GM18499 (cell line): ENCODE measurements around the gene KCTD16.

Experiments used
- ATAC-seq: cut with Tn5 transposase; IDR thresholded peaks from one replicate; pipeline ENCODE4 v1.9.1; 2021; ENCODE audit warnings: moderate number of reproducible peaks; ENCODE audit not compliant: insufficient read depth, unreplicated experiment

Gene KCTD16

DNA sequence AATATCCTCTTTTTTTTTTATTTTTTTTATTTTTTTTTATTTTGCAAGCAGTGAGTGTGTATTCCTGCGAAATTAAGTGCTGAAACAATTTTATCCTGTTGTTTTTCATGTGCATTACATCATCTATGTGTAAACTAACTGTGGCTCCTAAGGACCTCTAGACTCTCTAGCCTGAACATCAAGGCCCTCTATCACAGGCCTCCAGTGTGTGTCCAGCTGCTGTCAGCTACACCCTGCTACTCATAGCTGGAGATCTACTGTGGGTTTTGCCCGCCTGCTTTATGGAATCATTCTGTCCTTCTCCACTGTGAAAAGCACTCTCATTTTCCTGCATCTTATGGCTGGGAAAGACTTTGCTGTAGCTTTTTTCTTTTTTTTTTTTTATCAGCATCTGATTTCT lies 157.8 kb downstream of the KCTD16 start:
- no peak for ATAC-seq

DNA sequence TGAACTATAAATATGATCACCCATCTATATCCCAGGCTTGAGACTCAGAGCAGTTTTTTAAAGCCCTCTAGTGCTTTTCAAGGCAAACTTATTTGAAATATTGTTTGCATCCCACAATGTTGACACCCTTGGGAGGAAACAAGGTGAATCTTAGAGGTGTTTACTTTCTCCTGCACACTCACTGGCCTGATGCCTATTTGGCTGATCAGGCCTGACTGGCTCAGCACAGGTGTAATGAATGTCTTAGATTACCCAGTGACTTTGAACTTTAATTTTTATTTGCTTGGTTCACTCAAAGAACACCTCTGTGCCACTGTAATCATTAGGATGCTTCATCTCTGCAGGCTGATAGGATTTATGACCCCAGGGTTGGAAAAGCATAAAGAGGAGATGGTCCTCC lies 158.3 kb downstream of the KCTD16 start:
- ATAC-seq: no peak

DNA sequence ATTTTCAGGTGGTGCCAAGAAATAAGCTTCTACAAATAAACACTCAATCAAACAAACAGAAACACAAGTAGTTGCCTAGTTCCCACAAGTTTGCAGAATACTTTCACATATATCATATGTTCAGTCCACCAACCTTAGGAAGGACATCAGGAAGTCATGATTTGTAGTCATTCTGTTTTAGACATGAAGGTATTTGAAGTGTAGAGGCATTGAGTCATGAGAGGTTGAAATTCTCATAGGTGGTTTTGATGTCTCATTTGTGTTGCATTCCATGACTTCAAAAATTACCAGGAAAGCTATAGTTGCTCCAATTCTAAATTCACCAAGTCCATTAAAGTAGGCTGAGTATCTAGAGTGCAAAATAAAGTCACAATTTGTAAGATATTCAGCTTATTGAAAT lies 159.0 kb downstream of the KCTD16 start:
- ATAC-seq: no peak

DNA sequence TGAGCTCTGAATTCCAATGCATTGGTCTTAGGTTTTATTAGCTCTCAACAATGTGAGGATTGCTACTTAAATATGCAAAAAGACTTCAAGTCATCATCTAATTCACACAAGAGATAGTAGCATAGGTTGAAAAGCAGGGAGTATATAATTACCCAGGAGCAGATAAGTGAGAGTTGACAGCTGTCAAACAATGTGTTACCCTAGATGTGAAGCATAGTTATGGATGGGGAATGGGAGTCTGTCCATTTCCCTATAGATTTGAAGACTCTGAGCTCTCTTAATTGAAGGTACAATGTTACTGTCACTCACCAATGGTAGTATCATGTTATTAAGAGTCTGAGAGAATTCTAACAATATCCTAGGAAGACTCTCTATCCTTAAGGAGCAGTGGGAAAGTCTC lies 160.7 kb downstream of the KCTD16 start:
- no peak for ATAC-seq

DNA sequence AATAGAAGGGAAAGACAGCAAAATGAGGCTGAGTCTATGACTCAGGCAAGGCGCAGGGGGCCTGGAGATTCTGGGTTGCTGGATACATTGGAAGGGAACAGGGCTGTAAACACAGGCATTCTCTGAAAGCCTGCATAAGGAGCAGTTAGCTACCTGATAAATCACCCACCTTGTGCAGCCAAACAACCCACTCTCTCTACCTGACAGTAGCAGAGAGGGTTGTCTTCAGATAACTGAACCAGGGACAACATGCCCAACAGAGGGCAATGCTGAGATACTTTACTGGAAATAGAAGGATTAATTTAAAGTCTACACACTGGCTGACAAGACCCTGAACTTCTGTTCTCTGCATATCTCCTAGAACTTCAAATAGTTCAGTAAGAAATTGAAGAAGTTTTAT lies 161.6 kb downstream of the KCTD16 start:
- no peak for ATAC-seq

DNA sequence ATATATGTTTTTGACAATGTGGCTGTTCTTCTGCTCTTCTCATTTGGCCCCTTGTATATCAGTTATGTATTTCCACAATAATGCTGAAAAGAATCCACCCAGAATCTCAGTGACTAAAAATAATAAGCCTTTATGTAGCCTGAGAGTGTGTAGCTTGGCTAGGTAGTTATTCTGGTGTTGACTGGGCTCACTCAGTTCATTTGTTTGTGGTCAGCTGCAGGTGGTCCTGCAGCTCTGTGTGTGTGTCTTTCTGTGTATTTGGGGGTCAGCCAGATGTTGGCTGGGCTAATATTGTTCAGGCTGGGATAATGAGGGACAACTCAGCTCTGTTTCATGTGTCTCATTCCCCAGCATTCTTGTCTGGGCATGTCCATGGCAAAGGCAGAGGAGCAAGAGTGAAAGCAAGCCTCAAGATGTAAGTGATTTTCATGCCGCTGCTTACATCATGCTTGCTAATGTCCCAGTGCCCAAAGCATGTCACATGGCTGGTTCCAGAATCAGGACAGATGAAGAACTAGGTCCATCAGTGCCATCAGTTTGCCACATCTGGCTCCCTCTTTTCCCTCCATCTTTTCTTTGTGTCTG lies 162.8 kb downstream of the KCTD16 start:
- ATAC-seq: peak; percentile 65

DNA sequence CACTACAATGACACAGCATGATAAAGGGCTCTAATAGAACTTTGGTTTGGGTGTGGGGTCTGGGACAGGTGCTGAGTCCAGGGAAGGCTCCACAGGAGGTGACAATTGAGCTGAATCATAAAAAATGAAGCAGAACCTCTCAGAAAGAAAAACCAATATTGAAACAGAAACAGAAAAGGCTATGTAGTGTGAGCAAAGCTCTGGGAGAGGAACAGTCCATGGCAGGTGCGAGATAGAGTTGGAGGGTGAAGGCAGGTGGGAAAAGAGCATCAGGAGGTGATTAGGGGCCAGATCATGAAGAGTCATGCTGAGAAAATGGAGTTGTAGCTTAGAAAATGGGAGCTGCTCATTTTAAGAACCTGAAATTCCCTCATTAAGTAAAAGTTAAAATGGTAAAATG lies 164.9 kb downstream of the KCTD16 start:
- no peak for ATAC-seq

DNA sequence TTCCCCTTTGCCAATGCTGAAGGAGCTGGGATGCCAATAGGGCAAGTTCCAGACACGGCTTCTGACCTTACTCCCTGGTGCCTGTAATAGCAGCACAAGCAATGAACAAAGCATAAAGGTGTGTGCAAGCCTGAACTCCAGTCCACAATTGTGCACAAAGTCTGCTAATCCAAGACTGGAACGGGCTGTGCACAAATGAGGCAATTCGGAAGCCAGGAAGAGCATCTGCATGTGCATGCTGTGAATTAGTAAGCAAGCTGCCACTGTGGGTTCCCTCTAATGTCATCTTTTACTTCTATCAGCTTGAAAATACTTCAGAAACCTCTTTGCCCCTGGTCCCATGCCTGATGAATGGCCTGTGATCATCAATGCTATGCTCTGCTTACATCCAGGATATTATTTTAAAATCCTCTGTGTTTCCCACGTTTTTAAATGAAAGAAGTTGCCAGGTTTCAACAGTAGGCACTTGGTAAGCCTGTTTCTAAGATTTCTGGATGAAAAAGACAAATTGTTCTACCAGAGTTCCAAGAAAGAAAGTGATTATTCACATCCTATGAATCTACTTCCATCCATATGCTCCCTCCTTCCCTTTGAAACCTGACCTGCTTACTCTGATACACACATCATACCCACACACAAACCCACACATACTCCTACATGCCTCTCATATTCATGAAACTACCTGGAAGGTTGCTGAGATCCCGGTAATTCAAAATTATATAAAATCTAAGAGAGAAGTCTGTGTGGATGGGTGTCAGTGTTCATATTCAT lies 165.7 kb downstream of the KCTD16 start:
- ATAC-seq: no peak

DNA sequence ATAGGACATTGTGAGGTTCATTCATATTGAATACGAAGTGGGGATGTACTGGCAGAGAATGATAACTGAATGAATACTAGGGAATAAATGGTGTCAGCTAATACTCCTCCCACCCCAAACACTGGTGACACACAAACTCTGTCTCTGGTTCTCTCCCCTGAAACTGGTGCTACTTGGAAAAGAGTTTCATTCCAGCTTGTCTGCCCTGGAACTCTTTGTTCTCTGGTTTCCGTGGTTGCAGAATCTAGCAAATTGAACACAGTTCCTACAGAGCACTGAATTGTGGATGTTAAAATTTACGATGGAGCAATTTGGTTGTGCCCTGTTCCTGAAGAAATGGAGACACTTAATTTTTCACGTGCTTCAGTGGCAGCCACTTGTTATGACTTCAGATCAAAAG lies 181.7 kb downstream of the KCTD16 start:
- ATAC-seq: no peak

DNA sequence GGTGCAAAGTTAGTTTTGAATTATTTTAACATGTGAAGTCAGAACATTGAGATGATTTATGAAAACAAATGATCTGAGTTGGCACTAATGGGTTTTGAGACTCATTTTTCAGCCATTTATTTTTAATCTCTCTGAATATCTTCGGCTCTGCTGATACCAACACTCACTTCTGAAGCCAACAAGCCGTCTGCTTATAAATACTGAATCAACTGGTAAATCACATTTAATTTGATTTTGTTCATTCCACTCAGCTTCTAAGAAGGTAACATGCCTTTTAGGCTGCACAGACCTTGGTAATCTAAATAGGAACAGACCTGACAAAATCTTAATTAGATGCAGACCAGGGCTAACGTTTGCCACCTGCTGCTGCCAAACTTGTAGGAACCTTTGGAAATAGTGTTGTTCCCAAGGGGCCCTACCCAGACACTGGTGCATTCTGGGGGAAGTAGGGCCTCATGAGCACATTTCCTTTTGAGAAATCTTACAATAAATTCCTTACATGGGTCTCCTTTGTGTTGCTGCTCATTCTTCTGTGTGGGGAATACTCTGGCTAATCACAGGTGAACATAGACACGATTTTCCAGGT lies 182.2 kb downstream of the KCTD16 start:
- no peak for ATAC-seq

DNA sequence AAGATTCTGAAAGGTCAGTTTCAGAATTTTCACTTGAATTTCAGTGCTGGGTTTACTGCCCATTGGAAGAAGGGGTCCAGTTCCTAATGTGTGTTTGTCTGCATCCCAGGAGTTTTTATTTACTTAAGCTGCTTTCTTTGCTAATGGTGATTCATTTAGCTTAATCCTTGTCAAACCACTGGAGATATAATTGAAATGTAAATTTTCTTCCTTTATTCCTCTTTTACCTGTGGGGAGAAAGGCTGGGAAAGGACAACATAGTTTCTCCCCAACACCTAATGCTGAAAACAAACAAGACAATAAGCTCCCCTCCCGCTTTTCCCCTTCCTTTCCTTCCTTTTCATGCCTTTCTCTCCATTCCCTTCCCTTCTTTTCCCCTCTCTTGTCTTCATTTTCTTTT lies 185.8 kb downstream of the KCTD16 start:
- no peak for ATAC-seq

DNA sequence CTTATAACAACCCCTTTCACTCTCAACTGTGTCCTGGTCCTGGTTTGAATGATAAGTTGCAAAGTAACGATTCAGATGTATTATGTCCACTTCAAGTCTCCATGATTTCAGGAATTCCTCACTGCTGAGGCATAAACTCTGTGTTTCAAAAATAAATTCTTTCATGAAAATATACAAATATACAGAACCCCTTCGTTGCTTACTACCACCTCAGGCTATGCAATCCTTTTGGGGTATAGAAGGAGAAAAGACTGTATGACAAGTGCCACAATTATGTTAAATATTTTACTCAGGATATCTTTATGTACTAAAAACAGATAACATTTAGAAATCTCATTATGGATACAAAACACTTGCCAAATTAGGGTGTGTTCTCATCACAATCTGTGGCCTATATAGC lies 190.7 kb downstream of the KCTD16 start:
- ATAC-seq: no peak

DNA sequence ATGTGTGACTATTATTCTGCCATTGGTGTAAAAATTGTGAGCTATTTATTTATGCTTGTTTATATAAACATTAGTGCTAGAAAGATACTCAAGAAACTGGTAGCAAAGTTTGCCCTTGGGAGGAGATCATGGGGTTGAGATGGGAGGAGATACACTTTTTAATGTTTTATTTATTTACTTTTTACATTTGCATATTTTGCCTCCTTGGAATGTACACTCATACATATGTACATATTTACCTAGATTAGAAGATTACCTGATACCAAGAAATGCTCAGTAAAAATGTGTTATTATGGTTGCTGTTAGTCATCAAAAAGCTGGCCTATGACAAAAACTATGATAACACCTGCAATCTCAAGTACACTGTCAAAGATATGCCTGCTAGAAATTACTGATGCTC lies 195.2 kb downstream of the KCTD16 start:
- no peak for ATAC-seq

DNA sequence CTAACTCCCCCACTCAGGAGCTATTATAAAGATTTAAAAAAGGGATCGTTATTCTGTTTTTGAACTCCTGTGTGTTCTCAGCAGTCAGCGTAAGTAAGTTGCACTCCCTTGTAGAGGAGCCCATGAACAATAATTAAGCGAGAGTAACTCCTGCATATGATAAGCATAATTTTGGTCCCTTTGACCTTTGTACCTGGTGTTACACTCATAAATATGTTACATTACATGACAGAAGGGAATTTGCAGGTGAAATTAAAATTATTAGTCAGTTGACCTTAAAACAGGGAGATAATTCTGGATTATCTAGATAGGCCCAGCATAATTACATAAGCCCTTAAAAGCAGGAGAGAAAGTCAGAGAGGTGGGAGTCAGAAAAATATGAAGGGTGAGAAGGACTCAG lies 197.3 kb downstream of the KCTD16 start:
- no peak for ATAC-seq

DNA sequence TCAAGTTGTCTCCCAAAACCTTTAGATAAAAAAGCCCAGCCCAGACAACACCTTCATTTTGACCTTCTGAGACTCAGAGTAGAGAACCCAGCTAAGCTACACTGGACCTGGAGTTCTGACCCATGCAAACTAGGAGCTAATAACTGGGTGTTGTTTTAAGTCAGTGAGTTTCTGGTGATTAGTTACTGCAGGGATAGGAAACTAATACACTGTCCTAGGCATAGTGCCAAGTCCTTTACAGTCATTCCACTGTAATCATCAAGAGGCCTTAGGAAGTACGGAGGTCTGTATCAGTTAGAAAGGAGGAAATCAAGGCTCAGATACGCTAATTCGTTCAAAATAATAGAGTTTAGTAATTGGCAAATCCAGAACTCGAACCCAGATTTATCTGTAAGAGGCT lies 197.9 kb downstream of the KCTD16 start:
- no peak for ATAC-seq

DNA sequence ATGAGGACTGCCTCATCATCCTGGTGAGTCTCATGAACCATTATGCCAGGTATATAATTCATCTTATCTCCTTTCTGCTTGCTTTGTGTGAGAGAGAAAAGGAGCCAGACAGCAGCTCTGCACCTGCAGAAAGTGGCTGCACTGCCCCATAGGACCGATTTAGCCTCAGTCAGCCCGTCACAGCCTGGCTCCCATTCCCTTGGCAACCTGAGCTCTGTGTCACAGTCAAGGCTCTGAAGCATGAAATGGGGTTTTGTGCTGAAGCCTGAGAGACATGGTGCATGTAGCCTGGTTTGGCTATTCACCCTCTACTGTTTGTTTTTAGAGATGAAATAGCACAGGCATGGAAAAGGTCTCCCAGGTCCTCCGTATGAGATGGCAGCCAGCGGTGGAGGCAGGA lies 198.3 kb downstream of the KCTD16 start:
- peak; percentile 58 for ATAC-seq

DNA sequence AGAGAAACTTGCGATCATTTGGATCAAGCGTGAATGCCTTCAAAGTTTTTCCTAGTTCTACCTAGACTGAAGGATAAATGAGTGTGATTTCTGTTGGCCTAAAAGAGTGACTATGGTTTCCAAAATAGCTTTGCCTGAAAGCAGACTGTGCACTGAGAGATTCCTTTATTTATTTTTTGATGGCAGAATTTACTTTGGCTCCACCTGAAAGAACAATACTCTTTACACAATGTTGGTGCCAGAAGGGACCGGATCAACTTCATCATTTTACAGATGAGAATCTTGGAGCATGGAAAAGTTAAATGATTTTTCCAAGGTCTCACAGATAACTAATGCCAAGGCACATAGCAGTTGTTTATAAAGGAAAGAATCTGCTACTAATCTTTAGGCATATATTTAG lies 199.6 kb downstream of the KCTD16 start:
- ATAC-seq: no peak

DNA sequence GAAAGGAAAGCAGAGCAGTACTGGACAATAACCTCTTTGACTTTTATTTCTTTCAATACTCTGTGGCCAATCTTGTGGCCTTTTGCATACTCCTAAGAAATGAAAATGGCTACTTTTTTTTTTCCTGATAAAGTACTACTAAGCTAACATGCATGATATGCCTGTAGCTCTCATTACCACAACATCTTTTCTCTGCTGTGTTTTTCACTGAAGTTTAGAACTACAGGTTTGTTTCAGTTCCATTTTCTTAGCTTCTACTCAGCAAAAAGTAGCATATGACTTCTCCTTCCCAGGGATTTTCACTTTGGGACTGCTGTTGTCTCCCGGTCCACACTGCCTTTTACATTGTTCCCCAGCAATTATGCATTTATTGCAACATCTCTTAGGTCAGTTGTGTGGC lies 204.0 kb downstream of the KCTD16 start:
- ATAC-seq: no peak

DNA sequence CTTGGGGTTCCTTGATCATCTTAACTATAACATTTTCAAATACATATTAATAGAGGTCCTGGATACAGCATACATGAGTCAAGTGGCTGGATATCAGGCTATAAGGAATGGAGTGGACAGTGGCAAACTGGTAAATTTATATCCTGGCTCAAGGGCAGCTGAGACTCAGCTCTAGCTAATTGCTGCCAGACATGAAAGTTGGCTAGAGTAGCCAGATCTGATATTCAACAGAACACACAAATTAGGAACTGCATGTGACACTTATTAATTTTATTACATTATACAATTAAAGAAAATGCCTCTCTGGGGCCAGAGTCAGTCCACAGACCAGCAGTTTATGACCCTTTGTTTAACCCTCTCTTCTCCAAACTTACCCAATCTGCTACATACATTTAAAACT lies 206.5 kb downstream of the KCTD16 start:
- no peak for ATAC-seq

DNA sequence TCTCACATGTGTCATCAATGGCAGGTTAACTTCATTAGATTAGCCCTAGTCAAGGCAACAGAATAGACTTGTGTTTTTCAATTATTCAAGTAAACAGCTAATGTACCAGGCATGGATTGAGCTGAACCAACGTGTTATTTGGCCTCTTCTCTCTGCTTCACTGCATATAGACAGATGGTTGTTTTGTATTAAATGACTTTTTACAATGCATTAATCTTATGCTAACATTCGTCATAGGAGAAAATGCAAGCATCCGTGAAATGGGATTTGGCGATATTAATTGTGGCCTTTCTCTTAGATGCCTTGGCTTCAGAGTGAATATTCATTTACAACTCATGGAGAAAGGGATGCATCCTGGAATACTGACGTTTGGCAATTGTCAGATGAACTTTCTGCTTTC lies 208.0 kb downstream of the KCTD16 start:
- no peak for ATAC-seq

DNA sequence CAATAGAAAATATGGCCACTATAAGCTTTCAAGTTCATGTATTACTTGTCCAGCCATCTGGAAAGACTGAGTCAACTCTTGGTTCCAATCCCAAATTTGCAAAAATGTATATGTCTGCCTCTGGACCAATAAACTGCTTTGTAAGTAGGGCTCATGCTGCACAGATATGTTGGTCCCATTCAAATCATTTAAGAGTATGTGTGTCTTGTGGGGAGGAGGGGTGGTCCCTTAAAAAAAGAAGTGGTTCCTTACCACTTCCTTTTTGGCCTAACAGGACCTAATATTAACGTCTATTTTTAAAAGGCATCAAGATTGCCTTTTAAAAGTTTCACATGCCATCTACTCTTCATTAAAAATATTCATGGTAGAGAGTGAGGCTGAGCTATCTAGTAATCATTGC lies 214.9 kb downstream of the KCTD16 start:
- no peak for ATAC-seq

DNA sequence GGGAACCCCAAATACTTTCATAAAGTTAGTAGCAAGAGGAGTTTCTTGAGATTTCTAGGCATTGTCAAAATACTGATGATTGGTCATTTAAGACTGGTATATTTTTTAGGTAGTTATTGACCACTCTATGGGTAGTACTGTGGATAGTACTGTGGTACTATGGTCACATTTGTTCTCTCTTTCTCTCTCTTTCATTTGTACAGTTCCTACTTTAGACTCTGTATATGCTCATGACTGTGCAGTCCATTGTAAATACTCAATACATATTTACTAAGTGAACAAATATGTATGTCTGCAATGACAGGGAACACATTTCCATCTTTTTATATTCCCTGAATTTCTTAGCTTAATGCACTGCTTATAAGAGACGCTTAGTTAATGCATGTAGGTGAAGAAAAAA lies 215.6 kb downstream of the KCTD16 start:
- no peak for ATAC-seq
